ENCODE data around the gene DACH1.

Gene DACH1

GRCh38 chr13:71540098-71540497, 326.9 kb downstream of the DACH1 start:
- DNase-seq = no peak

- DNase-seq = no peak
These were observed 330.8 kb downstream of the DACH1 start for GRCh38 chr13:71536201-71536600.

GRCh38 chr13:71524613-71525304, 342.2 kb downstream of the DACH1 start:
- no peak for DNase-seq

- no peak for DNase-seq
These were observed 342.8 kb downstream of the DACH1 start for GRCh38 chr13:71524245-71524612.

- DNase-seq = no peak
These were observed 344.0 kb downstream of the DACH1 start for GRCh38 chr13:71522941-71523526.

GRCh38 chr13:71517004-71517403, 350.0 kb downstream of the DACH1 start:
- no peak for DNase-seq

- no peak for DNase-seq
These were observed 350.5 kb downstream of the DACH1 start for GRCh38 chr13:71516521-71516920.

GRCh38 chr13:71515744-71516038, 351.3 kb downstream of the DACH1 start:
- no peak for DNase-seq

- no peak for DNase-seq
These were observed 351.9 kb downstream of the DACH1 start for GRCh38 chr13:71514900-71515743.

GRCh38 chr13:71513411-71514033, 353.5 kb downstream of the DACH1 start:
- no peak for DNase-seq

- no peak for DNase-seq
These were observed 363.2 kb downstream of the DACH1 start for GRCh38 chr13:71503781-71504180.

- DNase-seq = no peak
These were observed 367.0 kb downstream of the DACH1 start for GRCh38 chr13:71499944-71500514.

- no peak for DNase-seq
These were observed 367.8 kb downstream of the DACH1 start for GRCh38 chr13:71499235-71499634.

GRCh38 chr13:71493189-71493588, 373.8 kb downstream of the DACH1 start:
- DNase-seq = no peak

- DNase-seq = no peak
These were observed 374.6 kb downstream of the DACH1 start for GRCh38 chr13:71492346-71492871.

GRCh38 chr13:71491010-71491409, 376.0 kb downstream of the DACH1 start:
- DNase-seq = no peak

- DNase-seq = no peak
These were observed 378.0 kb downstream of the DACH1 start for GRCh38 chr13:71489041-71489440.

- no peak for DNase-seq
These were observed 378.8 kb downstream of the DACH1 start for GRCh38 chr13:71488201-71488600.

GRCh38 chr13:71485913-71486312, 381.1 kb downstream of the DACH1 start:
- no peak for DNase-seq

- no peak for DNase-seq
These were observed 383.3 kb downstream of the DACH1 start for GRCh38 chr13:71483733-71484132.

GRCh38 chr13:71481501-71481900, 385.5 kb downstream of the DACH1 start:
- DNase-seq = no peak

- DNase-seq = no peak
These were observed 386.0 kb downstream of the DACH1 start for GRCh38 chr13:71481046-71481445.

- DNase-seq = no peak
These were observed 389.3 kb downstream of the DACH1 start for GRCh38 chr13:71477735-71478134.
